SK-N-MC (cell line): ENCODE data around the gene RBBP8NL.

ENCODE experiments used
- EZH2 ChIP-seq: fragments of 200-600 bp; sonication (generic); IDR thresholded peaks from one replicate; pipeline ENCODE4 v1.6.1; 2017; ENCODE audit warnings: antibody characterized with exemption
- POLR2AphosphoS5 ChIP-seq: IDR thresholded peaks from 2 replicates; pipeline ENCODE4 v1.6.1; 2012; ENCODE audit warnings: mild to moderate bottlenecking, low read depth, low read length, borderline replicate concordance

- TF ChIP-seq POLR2AphosphoS5 (no peak), EZH2 (no peak)
These were observed 14.2 kb downstream of the RBBP8NL start for GRCh38 chr20:62413025-62413570.
